ENCODE data around the gene MACF1. TPM values are rescaled to one million over a fixed set of nuclear protein-coding genes. Genes with fewer than 3 reads are reported as not detected.

Gene MACF1
- total RNA-seq, 4 donors from 2014 or later, result 82.1 to 247 (median 154) TPM

- Histone ChIP-seq H3K9me3 (no peaks in the 10 kb centered on the region), H3K27me3 (no peaks in the 10 kb centered on the region), H3K4me3 (no peak overlapping the region), H3K27ac (no peak overlapping the region), H3K36me3 (peaks cover 31 to 100% (median 59%) of the 10 kb centered on the region in 3 donors), H3K4me1 (peaks cover 0 to 4% (median 0%) of the 10 kb centered on the region in 3 donors)
- intact Hi-C loops (cut with DNase I), result no loop called here
- no peak for DNase-seq
- TF ChIP-seq POLR2A (IDR thresholded peaks at IDR 0.05) (no peak), CTCF (IDR thresholded peaks at IDR 0.05) (no peak)
- WGBS, 2 donors, result 45 to 55% methylated on average over 3 of the region's 3 CpGs
Measured at GRCh38 chr1:39354572-39354971, 150.1 kb downstream of the MACF1 start.

- peaks cover 13 to 99% (median 37%) of the 10 kb centered on the region in 3 donors for H3K36me3 ChIP-seq
- H3K27me3 ChIP-seq, result no peaks in the 10 kb centered on the region
- intact Hi-C loops (cut with DNase I), result no loop called here
- H3K4me1 ChIP-seq, result peaks cover 0 to 4% (median 0%) of the 10 kb centered on the region in 3 donors
- DNase-seq, result no peak
- no peaks in the 10 kb centered on the region for H3K9me3 ChIP-seq
- TF ChIP-seq POLR2A (IDR thresholded peaks at IDR 0.05) (no peak), CTCF (IDR thresholded peaks at IDR 0.05) (no peak)
- 0 to 45% methylated on average over 1 to 2 of the region's 2 CpGs for WGBS, 2 donors
- H3K4me3 ChIP-seq, result no peak overlapping the region
- H3K27ac ChIP-seq, result no peak overlapping the region
Measured at GRCh38 chr1:39358491-39358890, 154.0 kb downstream of the MACF1 start.

GRCh38 chr1:39359028-39359570, 154.6 kb downstream of the MACF1 start:
- WGBS, 2 donors, result 31 to 35% methylated on average over 2 of the region's 2 CpGs
- Histone ChIP-seq H3K36me3 (peaks cover 12 to 99% (median 33%) of the 10 kb centered on the region in 3 donors), H3K9me3 (no peaks in the 10 kb centered on the region), H3K4me3 (no peak overlapping the region), H3K4me1 (peaks cover 0 to 4% (median 0%) of the 10 kb centered on the region in 3 donors), H3K27ac (no peak overlapping the region), H3K27me3 (no peaks in the 10 kb centered on the region)
- intact Hi-C loops (cut with DNase I), result no loop called here
- no peak for DNase-seq
- TF ChIP-seq CTCF (IDR thresholded peaks at IDR 0.05) (no peak), POLR2A (IDR thresholded peaks at IDR 0.05) (no peak)

- no peak for DNase-seq
- Histone ChIP-seq H3K9me3 (no peaks in the 10 kb centered on the region), H3K27ac (no peak overlapping the region), H3K4me3 (no peak overlapping the region), H3K36me3 (peaks cover 12 to 91% (median 24%) of the 10 kb centered on the region in 3 donors), H3K27me3 (no peaks in the 10 kb centered on the region), H3K4me1 (peaks cover 0 to 4% (median 0%) of the 10 kb centered on the region in 3 donors)
- intact Hi-C loops (cut with DNase I), result no loop called here
- no peak for TF ChIP-seq CTCF (IDR thresholded peaks at IDR 0.05)
- TF ChIP-seq POLR2A (IDR thresholded peaks at IDR 0.05), result no peak
- WGBS, 2 donors, result 91 to 100% methylated on average over 1 of the region's 1 CpG
Measured at GRCh38 chr1:39360731-39361130, 156.2 kb downstream of the MACF1 start.

GRCh38 chr1:39361446-39361845, 157.0 kb downstream of the MACF1 start:
- H3K27ac ChIP-seq, result no peak overlapping the region
- 86 to 88% methylated on average over 5 of the region's 5 CpGs for WGBS, 2 donors
- intact Hi-C loops (cut with DNase I), result no loop called here

More at GRCh38 chr1:39361446-39361845, 157.0 kb downstream of the MACF1 start:
- no peaks in the 10 kb centered on the region for H3K27me3 ChIP-seq
- no peak for TF ChIP-seq POLR2A (IDR thresholded peaks at IDR 0.05)
- TF ChIP-seq CTCF (IDR thresholded peaks at IDR 0.05), result no peak
- H3K4me1 ChIP-seq, result peaks cover 0 to 4% (median 0%) of the 10 kb centered on the region in 3 donors
- no peak for DNase-seq
- no peak overlapping the region for H3K4me3 ChIP-seq
- H3K9me3 ChIP-seq, result no peaks in the 10 kb centered on the region
- peaks cover 12 to 91% (median 24%) of the 10 kb centered on the region in 3 donors for H3K36me3 ChIP-seq
